OCI-LY1 (cell line): ENCODE results near the gene CDHR3.

ENCODE experiments used
- H2AFZ ChIP-seq: fragments of 200-600 bp; sonication (generic), shearing (Covaris generic); 2 replicates; pipeline ENCODE4 v1.6.0; 2014; ENCODE audit warnings: antibody characterized with exemption, mild to moderate bottlenecking, low read length
- H3F3A ChIP-seq: fragments of 200-600 bp; sonication (generic), shearing (Covaris generic); 2 replicates; pipeline ENCODE4 v1.6.0; 2014; ENCODE audit warnings: mild to moderate bottlenecking, antibody characterized with exemption, low read length, moderate library complexity; ENCODE audit not compliant: insufficient read depth
- H3K27ac ChIP-seq: fragments of 200-600 bp; sonication (generic); 2 replicates; pipeline ENCODE4 v1.5.1; 2014; ENCODE audit warnings: low read length, mixed run types, mild to moderate bottlenecking, low read depth; ENCODE audit not compliant: poor library complexity, severe bottlenecking
- H3K27me3 ChIP-seq: fragments of 200-600 bp; sonication (generic); 2 replicates; pipeline ENCODE4 v1.6.0; 2014; ENCODE audit warnings: antibody characterized with exemption, mild to moderate bottlenecking, low read length, moderate library complexity; ENCODE audit not compliant: insufficient read depth
- H3K36me3 ChIP-seq: fragments of 200-600 bp; sonication (generic); 2 replicates; pipeline ENCODE4 v1.6.1; 2014; ENCODE audit warnings: mild to moderate bottlenecking, antibody characterized with exemption, low read length, moderate library complexity, mixed read lengths; ENCODE audit not compliant: insufficient read depth
- H3K4me1 ChIP-seq: fragments of 200-600 bp; sonication (generic); 2 replicates; pipeline ENCODE4 v1.5.1; 2014; ENCODE audit warnings: mild to moderate bottlenecking, low read length, moderate library complexity; ENCODE audit not compliant: insufficient read depth, severe bottlenecking
- H3K4me2 ChIP-seq: fragments of 200-600 bp; sonication (generic), shearing (Covaris generic); 2 replicates; pipeline ENCODE4 v1.6.1; 2014; ENCODE audit warnings: low read length
- H3K4me3 ChIP-seq: fragments of 200-600 bp; sonication (generic); 2 replicates; pipeline ENCODE4 v1.5.1; 2014; ENCODE audit warnings: low read length, low read depth, mild to moderate bottlenecking, mixed read lengths; ENCODE audit not compliant: poor library complexity, severe bottlenecking
- H3K79me2 ChIP-seq: fragments of 200-600 bp; shearing (Covaris generic); 2 replicates; pipeline ENCODE4 v1.6.1; 2016; ENCODE audit warnings: mixed run types, low read length, mixed read lengths; ENCODE audit not compliant: insufficient read depth
- H3K9ac ChIP-seq: fragments of 200-600 bp; sonication (generic), shearing (Covaris generic); 2 replicates; pipeline ENCODE4 v1.6.1; 2014; ENCODE audit warnings: mild to moderate bottlenecking, low read length, mixed read lengths
- H3K9me2 ChIP-seq: fragments of 200-600 bp; sonication (generic), shearing (Covaris generic); 2 replicates; pipeline ENCODE4 v1.6.1; 2014; ENCODE audit warnings: low read depth, mild to moderate bottlenecking, low read length, mixed read lengths
- H3K9me3 ChIP-seq: fragments of 200-600 bp; shearing (Covaris generic); 2 replicates; pipeline ENCODE4 v1.6.1; 2014; ENCODE audit warnings: low read length, mixed read lengths
- H4K20me1 ChIP-seq: fragments of 200-600 bp; sonication (generic), shearing (Covaris generic); 2 replicates; pipeline ENCODE4 v1.6.0; 2016; ENCODE audit warnings: mild to moderate bottlenecking, low read length; ENCODE audit not compliant: insufficient read depth
- EZH2 ChIP-seq: fragments of 200-600 bp; sonication (generic), shearing (Covaris generic); IDR thresholded peaks from 2 replicates; pipeline ENCODE4 v1.8.0; 2017; ENCODE audit warnings: borderline replicate concordance, mixed run types, mild to moderate bottlenecking, antibody characterized with exemption, low read length, moderate library complexity, mixed read lengths
- TF ChIP-seq, protein P1 (sequence below): fragments of 200-600 bp; sonication (generic), shearing (Covaris generic); IDR thresholded peaks from 2 replicates; pipeline ENCODE4 v1.5.1; 2017; ENCODE audit warnings: mild to moderate bottlenecking, antibody characterized with exemption, low read length, moderate library complexity, mixed read lengths

Gene CDHR3

GRCh38 chr7:106072715-106073091 is 109.6 kb downstream of the CDHR3 start:
- Histone ChIP-seq H3K9ac (peak overlapping the region; percentile 92), H3K4me3 (peak overlapping the region; percentile 60), H3K27me3 (no peaks in the 10 kb centered on the region), H3K9me2 (no peaks in the 10 kb centered on the region), H3K27ac (peak overlapping the region; percentile 99), H3K4me2 (peak overlapping the region; percentile 89), H2AFZ (no peak overlapping the region), H3K36me3 (no peaks in the 10 kb centered on the region), H3K4me1 (peaks cover 98% of the 10 kb centered on the region), H3K9me3 (no peaks in the 10 kb centered on the region), H4K20me1 (no peaks in the 10 kb centered on the region), H3K79me2 (no peaks in the 10 kb centered on the region), H3F3A (peaks cover 23% of the 10 kb centered on the region)
- TF ChIP-seq, protein P1, sequence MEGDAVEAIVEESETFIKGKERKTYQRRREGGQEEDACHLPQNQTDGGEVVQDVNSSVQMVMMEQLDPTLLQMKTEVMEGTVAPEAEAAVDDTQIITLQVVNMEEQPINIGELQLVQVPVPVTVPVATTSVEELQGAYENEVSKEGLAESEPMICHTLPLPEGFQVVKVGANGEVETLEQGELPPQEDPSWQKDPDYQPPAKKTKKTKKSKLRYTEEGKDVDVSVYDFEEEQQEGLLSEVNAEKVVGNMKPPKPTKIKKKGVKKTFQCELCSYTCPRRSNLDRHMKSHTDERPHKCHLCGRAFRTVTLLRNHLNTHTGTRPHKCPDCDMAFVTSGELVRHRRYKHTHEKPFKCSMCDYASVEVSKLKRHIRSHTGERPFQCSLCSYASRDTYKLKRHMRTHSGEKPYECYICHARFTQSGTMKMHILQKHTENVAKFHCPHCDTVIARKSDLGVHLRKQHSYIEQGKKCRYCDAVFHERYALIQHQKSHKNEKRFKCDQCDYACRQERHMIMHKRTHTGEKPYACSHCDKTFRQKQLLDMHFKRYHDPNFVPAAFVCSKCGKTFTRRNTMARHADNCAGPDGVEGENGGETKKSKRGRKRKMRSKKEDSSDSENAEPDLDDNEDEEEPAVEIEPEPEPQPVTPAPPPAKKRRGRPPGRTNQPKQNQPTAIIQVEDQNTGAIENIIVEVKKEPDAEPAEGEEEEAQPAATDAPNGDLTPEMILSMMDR: no peak
- TF ChIP-seq EZH2: no peak

GRCh38 chr7:106073701-106074100 is 110.6 kb downstream of the CDHR3 start:
- H3K4me3 ChIP-seq: peak overlapping the region; percentile 41
- H3K27me3 ChIP-seq: no peaks in the 10 kb centered on the region
- no peaks in the 10 kb centered on the region for H4K20me1 ChIP-seq
- H3F3A ChIP-seq: peaks cover 23% of the 10 kb centered on the region
- H3K36me3 ChIP-seq: no peaks in the 10 kb centered on the region
- no peak overlapping the region for H2AFZ ChIP-seq
- H3K79me2 ChIP-seq: no peaks in the 10 kb centered on the region
- H3K9me3 ChIP-seq: no peaks in the 10 kb centered on the region
- H3K27ac ChIP-seq: peak overlapping the region; percentile 99
- H3K9me2 ChIP-seq: no peaks in the 10 kb centered on the region
- TF ChIP-seq EZH2: no peak
- TF ChIP-seq, protein P1: peak; percentile 48
- H3K4me1 ChIP-seq: peaks cover 96% of the 10 kb centered on the region
- peak overlapping the region; percentile 92 for H3K9ac ChIP-seq
- H3K4me2 ChIP-seq: peak overlapping the region; percentile 89

DNA sequence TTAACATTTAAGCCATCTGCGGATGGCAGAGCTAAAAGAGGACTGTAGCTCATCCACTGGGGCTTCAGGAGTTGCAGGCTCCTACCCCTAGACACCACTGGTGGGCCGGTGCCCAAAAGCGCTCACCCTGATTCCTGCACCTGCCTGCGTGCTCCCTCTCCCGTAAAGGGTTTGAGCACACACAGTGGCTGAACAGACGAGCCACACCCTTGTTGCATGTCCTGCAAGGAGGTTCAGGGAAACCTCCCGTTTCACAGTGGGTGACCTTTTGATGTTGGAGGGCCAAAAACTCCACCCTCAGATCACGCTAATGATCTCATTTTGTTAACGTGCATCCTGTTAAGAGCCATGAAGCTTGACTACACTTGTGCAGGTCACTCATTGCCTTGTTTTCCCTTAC is 111.2 kb downstream of the CDHR3 start:
- Histone ChIP-seq H3K9me2 (no peaks in the 10 kb centered on the region), H3K9me3 (no peaks in the 10 kb centered on the region), H3K79me2 (no peaks in the 10 kb centered on the region), H3K4me1 (peaks cover 96% of the 10 kb centered on the region), H2AFZ (no peak overlapping the region), H4K20me1 (no peaks in the 10 kb centered on the region), H3K36me3 (no peaks in the 10 kb centered on the region), H3K27me3 (no peaks in the 10 kb centered on the region), H3K4me3 (peak overlapping the region; percentile 41), H3F3A (peaks cover 23% of the 10 kb centered on the region), H3K9ac (peak overlapping the region; percentile 92), H3K4me2 (peak overlapping the region; percentile 89), H3K27ac (peak overlapping the region; percentile 99)
- TF ChIP-seq, protein P1: no peak
